GM10266 (cell line): ENCODE data around the gene COPE.

Experiments used
- DNase-seq: peaks from one replicate; pipeline ENCODE4 v3.0.0; 2012; ENCODE audit errors: extremely low spot score
- CTCF ChIP-seq: IDR thresholded peaks from 2 replicates; pipeline ENCODE4 v1.5.1; 2012; ENCODE audit warnings: mild to moderate bottlenecking, low read depth; ENCODE audit not compliant: control insufficient read depth, insufficient read depth; ENCODE audit errors: missing control alignments

The COPE gene

GRCh38 chr19:18858906-18859646 lies 60.1 kb downstream of the COPE start:
- TF ChIP-seq CTCF, result no peak
- DNase-seq, result no peak

GRCh38 chr19:18857223-18857622 lies 62.0 kb downstream of the COPE start:
- no peak for DNase-seq
- TF ChIP-seq CTCF, result no peak

GRCh38 chr19:18856385-18857126 lies 62.6 kb downstream of the COPE start:
- TF ChIP-seq CTCF, result peak; percentile 37
- DNase-seq, result no peak

GRCh38 chr19:18855647-18856384 lies 63.4 kb downstream of the COPE start:
- no peak for TF ChIP-seq CTCF
- no peak for DNase-seq

GRCh38 chr19:18854982-18855381 lies 64.2 kb downstream of the COPE start:
- no peak for DNase-seq
- no peak for TF ChIP-seq CTCF

- no peak for TF ChIP-seq CTCF
- DNase-seq, result no peak
Measured at GRCh38 chr19:18853755-18854427, 65.3 kb downstream of the COPE start.
